GM12875 (cell line): Measurements from ENCODE around the gene CADM2.

ENCODE experiments used
- H3K4me3 ChIP-seq: one replicate; pipeline ENCODE4 v1.5.1; 2011; ENCODE audit warnings: low read depth, low read length, control low read depth
- TF ChIP-seq, protein P1 (sequence below): IDR thresholded peaks from 2 replicates; pipeline ENCODE4 v1.5.1; 2011; ENCODE audit warnings: low read depth, mild to moderate bottlenecking, control low read depth, inconsistent platforms, low read length, moderate library complexity, borderline replicate concordance; ENCODE audit not compliant: insufficient read depth

The CADM2 gene

DNA sequence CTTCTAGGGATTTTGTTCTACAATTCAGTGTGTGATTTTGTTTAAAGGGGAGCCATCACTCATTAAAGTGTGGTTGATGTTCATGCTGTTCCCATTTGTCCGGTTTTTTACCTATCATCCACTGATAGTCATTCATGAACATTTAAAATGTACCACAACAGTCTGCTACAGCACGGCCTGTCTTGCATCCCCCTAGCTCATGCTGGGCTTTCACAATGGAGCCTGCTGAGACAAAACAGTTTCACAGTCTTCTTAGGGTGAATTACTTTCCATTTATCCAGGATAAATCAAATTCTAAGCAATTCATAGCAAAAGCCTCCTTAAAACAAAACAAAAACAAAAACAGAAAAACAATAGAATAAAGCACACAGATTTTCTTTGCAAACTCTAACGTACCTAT, 627.2 kb downstream of the CADM2 start:
- H3K4me3 ChIP-seq: no peak overlapping the region
- TF ChIP-seq, protein P1, sequence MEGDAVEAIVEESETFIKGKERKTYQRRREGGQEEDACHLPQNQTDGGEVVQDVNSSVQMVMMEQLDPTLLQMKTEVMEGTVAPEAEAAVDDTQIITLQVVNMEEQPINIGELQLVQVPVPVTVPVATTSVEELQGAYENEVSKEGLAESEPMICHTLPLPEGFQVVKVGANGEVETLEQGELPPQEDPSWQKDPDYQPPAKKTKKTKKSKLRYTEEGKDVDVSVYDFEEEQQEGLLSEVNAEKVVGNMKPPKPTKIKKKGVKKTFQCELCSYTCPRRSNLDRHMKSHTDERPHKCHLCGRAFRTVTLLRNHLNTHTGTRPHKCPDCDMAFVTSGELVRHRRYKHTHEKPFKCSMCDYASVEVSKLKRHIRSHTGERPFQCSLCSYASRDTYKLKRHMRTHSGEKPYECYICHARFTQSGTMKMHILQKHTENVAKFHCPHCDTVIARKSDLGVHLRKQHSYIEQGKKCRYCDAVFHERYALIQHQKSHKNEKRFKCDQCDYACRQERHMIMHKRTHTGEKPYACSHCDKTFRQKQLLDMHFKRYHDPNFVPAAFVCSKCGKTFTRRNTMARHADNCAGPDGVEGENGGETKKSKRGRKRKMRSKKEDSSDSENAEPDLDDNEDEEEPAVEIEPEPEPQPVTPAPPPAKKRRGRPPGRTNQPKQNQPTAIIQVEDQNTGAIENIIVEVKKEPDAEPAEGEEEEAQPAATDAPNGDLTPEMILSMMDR: no peak

DNA sequence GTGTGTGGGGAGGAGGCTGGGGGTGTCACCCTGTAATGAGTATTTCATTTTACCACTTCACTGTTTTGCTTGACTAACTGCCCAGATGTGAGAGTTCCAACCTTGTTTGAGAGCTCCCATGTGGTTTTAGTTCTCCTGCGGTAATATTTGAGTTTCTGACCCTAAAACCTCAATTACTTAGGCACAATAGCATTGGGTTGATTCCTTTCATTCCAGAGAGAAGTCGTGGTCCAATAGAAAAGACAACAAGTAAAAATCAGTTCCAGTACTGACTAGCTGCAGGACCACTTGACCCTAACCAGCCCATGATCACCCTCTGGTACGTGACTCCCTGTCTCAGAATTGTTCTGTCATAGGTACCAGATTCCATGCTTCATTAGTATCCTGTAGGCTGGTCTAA, 630.4 kb downstream of the CADM2 start:
- H3K4me3 ChIP-seq: no peak overlapping the region
- TF ChIP-seq, protein P1: no peak

DNA sequence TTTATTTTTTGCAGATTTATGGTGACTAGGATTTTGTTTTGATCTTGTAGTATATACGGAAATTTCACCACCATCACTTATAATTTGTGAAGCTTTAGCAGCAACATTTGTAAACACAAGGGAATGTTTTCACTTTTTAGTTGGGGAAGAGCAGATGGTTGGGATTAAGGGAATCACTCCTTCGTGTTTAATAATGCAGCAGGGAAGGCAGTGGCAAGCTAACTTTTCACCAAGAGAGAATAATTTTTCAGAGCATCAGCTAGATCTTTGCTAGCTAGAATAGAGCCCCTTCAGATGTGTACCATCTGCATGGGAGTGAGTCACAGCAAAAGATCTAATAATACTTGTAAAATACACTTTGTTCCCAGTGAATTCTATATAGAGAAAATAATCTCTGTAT, 632.7 kb downstream of the CADM2 start:
- no peak overlapping the region for H3K4me3 ChIP-seq
- TF ChIP-seq, protein P1: no peak

DNA sequence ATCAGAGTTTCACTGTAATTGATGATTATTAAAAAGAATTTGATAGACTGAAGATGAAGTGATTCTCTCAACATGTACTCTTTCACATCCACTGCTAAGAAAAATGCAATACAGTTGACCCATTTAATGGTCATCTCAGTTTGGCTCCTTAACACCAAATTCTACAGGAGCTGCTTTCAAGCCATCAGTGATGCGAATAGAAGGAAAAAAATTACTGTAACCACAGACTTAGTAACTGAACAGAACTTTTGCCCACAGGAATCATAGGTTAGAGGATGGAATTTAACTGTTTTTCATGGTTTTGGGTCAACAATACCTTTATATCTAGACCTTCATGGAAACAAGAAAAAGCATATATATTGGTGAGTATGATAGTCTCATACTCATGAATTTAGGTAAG, 633.5 kb downstream of the CADM2 start:
- H3K4me3 ChIP-seq: no peak overlapping the region
- TF ChIP-seq, protein P1: no peak

DNA sequence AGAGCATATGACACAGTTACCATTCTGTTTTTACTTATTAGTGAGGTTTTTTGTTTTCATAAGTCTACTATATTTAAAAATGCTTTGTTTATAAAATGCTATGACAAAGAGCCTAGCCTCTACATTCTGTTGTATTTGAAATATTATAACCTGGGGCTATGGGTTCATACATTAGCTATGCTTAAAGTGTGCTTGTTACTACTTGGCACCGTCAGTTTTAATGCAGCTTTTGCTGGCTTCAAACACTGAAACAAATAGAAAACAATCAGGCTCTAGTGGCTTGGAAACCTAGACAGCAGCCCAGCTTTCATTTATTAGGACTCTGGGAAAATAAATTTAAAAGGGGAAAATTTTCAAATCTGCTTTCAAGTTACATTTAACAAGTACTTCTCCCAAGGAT, 635.9 kb downstream of the CADM2 start:
- H3K4me3 ChIP-seq: no peak overlapping the region
- TF ChIP-seq, protein P1: no peak

DNA sequence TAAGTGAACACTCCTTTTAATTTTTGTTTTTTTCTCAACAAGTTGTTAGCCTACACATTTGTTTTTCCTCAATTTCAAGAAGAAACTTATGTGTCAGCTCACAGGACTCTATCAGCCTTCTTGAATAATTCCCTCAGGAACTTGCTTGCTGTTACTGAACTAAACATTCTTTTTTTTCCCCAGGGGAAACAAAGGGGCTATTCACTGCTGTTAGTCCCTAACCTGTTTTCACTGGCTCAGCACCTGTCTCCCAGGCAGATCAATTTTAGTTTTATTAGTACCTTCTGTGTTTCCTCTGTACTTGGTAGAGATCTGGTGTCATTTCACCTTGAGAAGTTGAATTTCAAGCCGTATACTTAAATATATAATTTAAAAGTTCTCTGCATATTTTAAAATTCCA, 644.6 kb downstream of the CADM2 start:
- TF ChIP-seq, protein P1: no peak
- H3K4me3 ChIP-seq: no peak overlapping the region

DNA sequence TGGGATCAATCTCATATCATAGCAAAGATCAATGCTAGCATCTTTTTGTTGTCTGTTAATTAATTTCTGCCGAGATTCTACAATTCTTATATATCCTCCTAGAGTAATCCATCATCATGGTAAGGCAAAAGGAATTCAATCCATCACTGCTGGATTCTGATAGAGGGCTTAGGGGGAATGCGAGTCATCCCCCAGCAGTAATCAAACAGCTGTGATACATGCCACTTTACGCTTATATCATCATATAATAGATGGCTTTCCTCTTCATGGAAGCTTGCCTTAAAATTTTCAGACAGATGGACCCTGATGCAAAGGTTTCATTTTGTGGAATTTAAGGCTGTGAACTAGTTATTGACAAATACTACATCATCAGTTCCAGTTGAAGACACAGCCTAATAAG, 645.9 kb downstream of the CADM2 start:
- TF ChIP-seq, protein P1: no peak
- H3K4me3 ChIP-seq: no peak overlapping the region
